Measurements from ENCODE around the gene CPS1. TPM values are rescaled to one million over a fixed set of nuclear protein-coding genes. Genes with fewer than 3 reads are reported as not detected.

Gene CPS1
- 1 to 10 TPM; 1.5 to 2.4 (median 1.8) TPM for total RNA-seq

GRCh38 chr2:210556329-210556980 lies at the start of gene CPS1:
TSS of gene CPS1 (plus strand) at chr2:210556599. CDS start at chr2:210556734, 135 bp downstream.
- no peak for ATAC-seq
- H3K9me3 ChIP-seq = no peaks in the 10 kb centered on the region
- no peaks in the 10 kb centered on the region for H3K27me3 ChIP-seq
- 83 to 87% methylated on average over 2 of the region's 2 CpGs for WGBS, 2 donors (ENCODE audit: low coverage in 1 of 2)
- TF ChIP-seq POLR2A (IDR thresholded peaks at IDR 0.05) = no peak
- no peak for TF ChIP-seq CTCF (IDR thresholded peaks at IDR 0.05)
- TF ChIP-seq POLR2AphosphoS5 (IDR thresholded peaks at IDR 0.05) = no peak
- no peak for TF ChIP-seq EP300 (IDR thresholded peaks at IDR 0.05)
- H3K4me1 ChIP-seq = no peaks in the 10 kb centered on the region
- H3K27ac ChIP-seq = no peak within 1 kb of the TSS
- no peaks in the 10 kb centered on the region for H3K36me3 ChIP-seq
- no peak within 1 kb of the TSS for H3K4me3 ChIP-seq

- H3K9me3 ChIP-seq = peaks cover 0 to 9% (median 0%) of the 10 kb centered on the region in 3 donors
- TF ChIP-seq POLR2A (IDR thresholded peaks at IDR 0.05) = no peak
- 60 to 64% methylated on average over 2 of the region's 2 CpGs for WGBS, 2 donors (ENCODE audit: low coverage in 1 of 2)
- no peaks in the 10 kb centered on the region for H3K27me3 ChIP-seq
- H3K4me1 ChIP-seq = no peaks in the 10 kb centered on the region
- H3K27ac ChIP-seq = no peak overlapping the region
- no peak for ATAC-seq
- no peaks in the 10 kb centered on the region for H3K36me3 ChIP-seq
- H3K4me3 ChIP-seq = no peak overlapping the region
Observed at GRCh38 chr2:210515911-210516310, 40.5 kb upstream of the CPS1 start.

GRCh38 chr2:210517264-210517663 lies 39.1 kb upstream of the CPS1 start:
- no peaks in the 10 kb centered on the region for H3K36me3 ChIP-seq
- TF ChIP-seq POLR2A (IDR thresholded peaks at IDR 0.05) = no peak
- TF ChIP-seq CTCF (IDR thresholded peaks at IDR 0.05) = no peak
- no peak for TF ChIP-seq EP300 (IDR thresholded peaks at IDR 0.05)
- no peak for TF ChIP-seq POLR2AphosphoS5 (IDR thresholded peaks at IDR 0.05)
- 74 to 88% methylated on average over 4 of the region's 4 CpGs for WGBS, 2 donors (ENCODE audit: low coverage in 1 of 2)
- no peak overlapping the region for H3K4me3 ChIP-seq
- no peaks in the 10 kb centered on the region for H3K27me3 ChIP-seq
- H3K9me3 ChIP-seq = peaks cover 0 to 9% (median 0%) of the 10 kb centered on the region in 3 donors
- no peak overlapping the region for H3K27ac ChIP-seq
- ATAC-seq = no peak
- no peaks in the 10 kb centered on the region for H3K4me1 ChIP-seq

- TF ChIP-seq POLR2AphosphoS5 (IDR thresholded peaks at IDR 0.05) (no peak), CTCF (IDR thresholded peaks at IDR 0.05) (no peak), EP300 (IDR thresholded peaks at IDR 0.05) (no peak), POLR2A (IDR thresholded peaks at IDR 0.05) (no peak)
- Histone ChIP-seq H3K27ac (no peak overlapping the region), H3K4me3 (no peak overlapping the region), H3K4me1 (no peaks in the 10 kb centered on the region), H3K36me3 (no peaks in the 10 kb centered on the region), H3K9me3 (no peaks in the 10 kb centered on the region), H3K27me3 (no peaks in the 10 kb centered on the region)
- no peak for ATAC-seq
- WGBS, 2 donors (ENCODE audit: low coverage in 1 of 2) = 67 to 83% methylated on average over 3 to 5 of the region's 5 CpGs
Observed at GRCh38 chr2:210519594-210519993, 36.8 kb upstream of the CPS1 start.

GRCh38 chr2:210522399-210522798 lies 34.0 kb upstream of the CPS1 start:
- Histone ChIP-seq H3K4me1 (no peaks in the 10 kb centered on the region), H3K9me3 (no peaks in the 10 kb centered on the region), H3K36me3 (no peaks in the 10 kb centered on the region), H3K27me3 (no peaks in the 10 kb centered on the region), H3K4me3 (no peak overlapping the region), H3K27ac (no peak overlapping the region)
- TF ChIP-seq CTCF (IDR thresholded peaks at IDR 0.05) = no peak
- TF ChIP-seq POLR2A (IDR thresholded peaks at IDR 0.05) = no peak
- no peak for TF ChIP-seq EP300 (IDR thresholded peaks at IDR 0.05)
- no peak for TF ChIP-seq POLR2AphosphoS5 (IDR thresholded peaks at IDR 0.05)
- no peak for ATAC-seq

All from gastroesophageal sphincter (tissue), 4 donors.